ENCODE results near the gene DRP2.

DNA sequence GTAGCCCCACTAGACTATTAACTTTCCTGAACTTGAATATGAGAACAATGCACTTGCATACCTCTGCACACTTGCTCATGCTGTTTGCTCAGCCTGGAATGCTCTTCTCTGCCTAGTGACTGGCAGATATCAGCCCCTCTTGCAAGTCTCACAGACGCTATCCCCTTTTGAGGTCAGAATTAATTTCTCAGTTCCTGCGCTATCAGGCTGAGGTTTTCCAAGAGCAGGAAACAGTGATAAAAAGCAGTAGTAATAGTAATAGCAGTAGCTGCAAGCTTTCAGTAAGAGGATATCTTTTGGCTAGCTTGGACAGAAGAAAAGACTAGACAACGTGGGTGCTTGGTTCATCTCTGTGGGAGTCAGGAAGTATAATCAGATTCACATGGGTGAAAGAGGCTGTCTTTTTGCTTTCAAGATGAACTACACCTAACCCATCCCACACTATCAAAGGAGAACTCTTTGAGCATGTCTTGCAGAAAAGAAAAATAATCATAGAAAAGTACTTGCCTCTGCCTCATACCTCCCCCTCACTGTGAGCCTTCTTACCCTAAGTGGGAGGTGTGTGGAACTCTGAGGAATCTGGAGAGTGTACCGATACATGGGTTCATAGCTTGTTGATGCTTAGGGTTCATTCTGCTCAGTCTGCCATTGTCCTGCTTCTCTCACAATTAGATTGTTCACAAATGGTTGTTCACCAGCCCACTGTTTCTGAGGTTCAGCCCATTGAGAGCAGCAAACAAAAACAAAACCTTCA lies 11.3 kb upstream of the DRP2 start:
- TF ChIP-seq, protein P1, sequence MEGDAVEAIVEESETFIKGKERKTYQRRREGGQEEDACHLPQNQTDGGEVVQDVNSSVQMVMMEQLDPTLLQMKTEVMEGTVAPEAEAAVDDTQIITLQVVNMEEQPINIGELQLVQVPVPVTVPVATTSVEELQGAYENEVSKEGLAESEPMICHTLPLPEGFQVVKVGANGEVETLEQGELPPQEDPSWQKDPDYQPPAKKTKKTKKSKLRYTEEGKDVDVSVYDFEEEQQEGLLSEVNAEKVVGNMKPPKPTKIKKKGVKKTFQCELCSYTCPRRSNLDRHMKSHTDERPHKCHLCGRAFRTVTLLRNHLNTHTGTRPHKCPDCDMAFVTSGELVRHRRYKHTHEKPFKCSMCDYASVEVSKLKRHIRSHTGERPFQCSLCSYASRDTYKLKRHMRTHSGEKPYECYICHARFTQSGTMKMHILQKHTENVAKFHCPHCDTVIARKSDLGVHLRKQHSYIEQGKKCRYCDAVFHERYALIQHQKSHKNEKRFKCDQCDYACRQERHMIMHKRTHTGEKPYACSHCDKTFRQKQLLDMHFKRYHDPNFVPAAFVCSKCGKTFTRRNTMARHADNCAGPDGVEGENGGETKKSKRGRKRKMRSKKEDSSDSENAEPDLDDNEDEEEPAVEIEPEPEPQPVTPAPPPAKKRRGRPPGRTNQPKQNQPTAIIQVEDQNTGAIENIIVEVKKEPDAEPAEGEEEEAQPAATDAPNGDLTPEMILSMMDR (IDR thresholded peaks at IDR 0.05; ENCODE audit: poor library complexity), result no peak
- TF ChIP-seq EZH2phosphoT487 (IDR thresholded peaks at IDR 0.05; ENCODE audit: low read depth, severe bottlenecking, unreplicated experiment), result no peak
